ENCODE results near the gene ACD.

GRCh38 chr16:67655363-67655762 lies 4.7 kb downstream of the ACD start:
- TF ChIP-seq POLR2A (IDR thresholded peaks at IDR 0.05) (no peak), CTCF (IDR thresholded peaks at IDR 0.05) (no peak), EP300 (IDR thresholded peaks at IDR 0.05) (no peak), POLR2AphosphoS5 (IDR thresholded peaks at IDR 0.05) (no peak)

Measured in gastroesophageal sphincter (tissue), 3 donors.